Upper lobe of left lung (tissue), 4 donors: ENCODE data around the gene PSMD6.

Experiments
- POLR2A ChIP-seq, 4 donors: fragments of 450-650 bp; IDR thresholded peaks; one replicate each; pipeline ENCODE4 v1.5.1; 2016 to 2017; ENCODE audit warnings: antibody characterized with exemption in 4 of 4, mild to moderate bottlenecking in 2 of 4
- POLR2AphosphoS5 ChIP-seq, 2 donors: sonication (generic); formaldehyde crosslinking; IDR thresholded peaks; one replicate each; pipeline ENCODE4 v1.5.1; 2017; ENCODE audit warnings: antibody characterized with exemption in 2 of 2
- TF ChIP-seq, protein P1 (sequence below), 6 experiments: fragments of 450-650 bp in 4 of 6; fragments of 200-600 bp in 2 of 6; sonication (generic) in 2 of 6; IDR thresholded peaks; one replicate each; pipeline ENCODE4 v1.5.1; 2016 to 2019; ENCODE audit warnings: antibody characterized with exemption in 6 of 6

DNA sequence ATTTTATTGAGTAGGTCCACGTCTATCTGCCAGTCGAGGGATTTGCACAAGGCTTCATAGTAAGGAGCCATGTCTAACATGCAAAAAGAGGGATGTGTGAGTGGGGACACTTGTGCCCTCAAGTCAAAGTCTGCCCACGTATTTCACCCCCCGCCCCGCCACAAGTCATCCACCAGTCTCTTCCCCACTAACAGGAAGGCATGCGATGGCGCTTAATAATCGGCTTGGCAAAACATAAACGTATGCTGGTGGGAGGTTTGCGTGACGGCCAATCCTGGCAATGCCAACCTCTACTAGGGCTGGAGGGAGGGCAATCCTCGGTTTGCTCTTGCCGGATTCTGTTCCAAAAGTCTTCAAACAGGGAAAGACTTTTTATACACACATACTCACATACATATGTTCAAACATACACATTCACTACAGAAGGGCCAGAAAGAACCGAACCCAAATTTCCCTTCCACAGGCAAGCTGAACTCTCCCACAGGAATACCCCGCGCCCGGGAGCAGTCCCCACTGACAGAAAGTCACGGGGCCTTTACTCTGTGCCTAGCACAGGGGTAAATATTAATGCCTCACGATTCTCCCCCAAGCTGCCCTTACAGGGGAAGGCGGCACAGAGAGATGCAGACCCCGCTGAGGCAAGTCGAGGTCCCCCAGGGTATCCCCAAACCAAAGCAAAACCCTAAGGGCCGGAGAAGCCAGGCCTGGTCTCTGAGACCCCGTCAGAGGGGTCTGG is 675 bp downstream of the PSMD6 start:
- TF ChIP-seq, protein P1, sequence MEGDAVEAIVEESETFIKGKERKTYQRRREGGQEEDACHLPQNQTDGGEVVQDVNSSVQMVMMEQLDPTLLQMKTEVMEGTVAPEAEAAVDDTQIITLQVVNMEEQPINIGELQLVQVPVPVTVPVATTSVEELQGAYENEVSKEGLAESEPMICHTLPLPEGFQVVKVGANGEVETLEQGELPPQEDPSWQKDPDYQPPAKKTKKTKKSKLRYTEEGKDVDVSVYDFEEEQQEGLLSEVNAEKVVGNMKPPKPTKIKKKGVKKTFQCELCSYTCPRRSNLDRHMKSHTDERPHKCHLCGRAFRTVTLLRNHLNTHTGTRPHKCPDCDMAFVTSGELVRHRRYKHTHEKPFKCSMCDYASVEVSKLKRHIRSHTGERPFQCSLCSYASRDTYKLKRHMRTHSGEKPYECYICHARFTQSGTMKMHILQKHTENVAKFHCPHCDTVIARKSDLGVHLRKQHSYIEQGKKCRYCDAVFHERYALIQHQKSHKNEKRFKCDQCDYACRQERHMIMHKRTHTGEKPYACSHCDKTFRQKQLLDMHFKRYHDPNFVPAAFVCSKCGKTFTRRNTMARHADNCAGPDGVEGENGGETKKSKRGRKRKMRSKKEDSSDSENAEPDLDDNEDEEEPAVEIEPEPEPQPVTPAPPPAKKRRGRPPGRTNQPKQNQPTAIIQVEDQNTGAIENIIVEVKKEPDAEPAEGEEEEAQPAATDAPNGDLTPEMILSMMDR (IDR thresholded peaks at IDR 0.05): no peak
- TF ChIP-seq POLR2AphosphoS5 (IDR thresholded peaks at IDR 0.05) (no peak), POLR2A (IDR thresholded peaks at IDR 0.05) (no peak)
